ENCODE data around the gene COL15A1.

GRCh38 chr9:98903961-98904411, 39.7 kb upstream of the COL15A1 start:
- TF ChIP-seq CTCF (IDR thresholded peaks at IDR 0.05) = no peak
- TF ChIP-seq EZH2 (IDR thresholded peaks at IDR 0.05; ENCODE audit: borderline replicate concordance, insufficient read depth, low read depth, low read length, poor library complexity, severe bottlenecking) = no peak
